PC-3 (cell line): ENCODE results near the gene MON1A. TPM values are rescaled to one million over a fixed set of nuclear protein-coding genes. Genes with fewer than 3 reads are reported as not detected.
A peak's percentile ranks its signal among the peaks of the same experiment; 100 is the strongest.

ENCODE experiments used
- ATAC-seq: fragments of 200-7000 bp; cut with Tn5 transposase; 2 replicates; pipeline ENCODE4 v1.9.1; 2020; ENCODE audit warnings: mild to moderate bottlenecking, moderate library complexity
- BruUV-seq: library from RNA; stranded (reverse); fragments of 400-500 nt; replicated peaks from 2 replicates; lab custom pipeline; 2021; lab: Mats Ljungman, UMichigan
- CTCF ChIA-PET: fragments of 300-600 bp; sonication (Branson Sonifier 250); formaldehyde crosslinking; loops from one replicate; lab custom pipeline; 2022; ENCODE audit warnings: antibody characterized with exemption; lab: Charles Lee
- POLR2A ChIA-PET: fragments of 300-600 bp; sonication (Branson Sonifier 250); formaldehyde crosslinking; loops from one replicate; lab custom pipeline; 2022; ENCODE audit warnings: antibody characterized with exemption; ENCODE audit not compliant: unreplicated experiment; lab: Charles Lee
- DNase-seq: peaks from one replicate; pipeline ENCODE4 v3.0.0-alpha.2; 2015
- H2AFZ ChIP-seq: fragments of 300-600 bp; sonication (generic); 2 replicates; pipeline ENCODE4 v1.6.0; 2016; ENCODE audit warnings: antibody characterized with exemption, low read length
- H3F3A ChIP-seq: fragments of 300-600 bp; sonication (generic); one replicate; pipeline ENCODE4 v1.6.0; 2017; ENCODE audit warnings: antibody characterized with exemption, low read length, control low read depth, mild to moderate bottlenecking; ENCODE audit not compliant: unreplicated experiment
- H3K27ac ChIP-seq: fragments of 300-600 bp; sonication (generic); 2 replicates; pipeline ENCODE4 v1.5.1; 2016; ENCODE audit warnings: mild to moderate bottlenecking, low read length
- H3K27me3 ChIP-seq: fragments of 300-600 bp; sonication (generic); 2 replicates; pipeline ENCODE4 v1.6.1; 2016; ENCODE audit warnings: low read length, mixed read lengths
- H3K36me3 ChIP-seq: fragments of 300-600 bp; sonication (generic); 2 replicates; pipeline ENCODE4 v1.6.1; 2016; ENCODE audit warnings: low read depth, mixed run types, low read length, mixed read lengths
- H3K4me1 ChIP-seq: fragments of 300-600 bp; sonication (generic); 2 replicates; pipeline ENCODE4 v1.5.1; 2016; ENCODE audit warnings: low read length; ENCODE audit not compliant: insufficient read depth
- H3K4me2 ChIP-seq: fragments of 300-600 bp; sonication (generic); 2 replicates; pipeline ENCODE4 v1.6.0; 2016; ENCODE audit warnings: low read length
- H3K4me3 ChIP-seq: fragments of 300-600 bp; sonication (generic); 2 replicates; pipeline ENCODE4 v1.5.1; 2016; ENCODE audit warnings: mild to moderate bottlenecking, low read length, mixed read lengths
- H3K79me2 ChIP-seq: fragments of 300-600 bp; sonication (generic); 2 replicates; pipeline ENCODE4 v1.6.1; 2017; ENCODE audit warnings: low read length, mixed read lengths
- H3K9ac ChIP-seq: fragments of 300-600 bp; sonication (generic); 2 replicates; pipeline ENCODE4 v1.6.0; 2016; ENCODE audit warnings: mild to moderate bottlenecking, low read length
- H3K9me2 ChIP-seq: fragments of 300-600 bp; sonication (generic); replicated peaks from 2 replicates; pipeline ENCODE4 v1.6.1; 2016; ENCODE audit warnings: mixed run types, low read length, mixed read lengths
- H3K9me3 ChIP-seq: fragments of 300-600 bp; sonication (generic); 2 replicates; pipeline ENCODE4 v1.6.1; 2016; ENCODE audit warnings: low read length, mixed read lengths
- H4K20me1 ChIP-seq: fragments of 300-600 bp; sonication (generic); 2 replicates; pipeline ENCODE4 v1.6.1; 2016; ENCODE audit warnings: low read length, mixed read lengths
- EZH2 ChIP-seq: fragments of 300-600 bp; sonication (generic); IDR thresholded peaks from one replicate; pipeline ENCODE4 v1.6.1; 2017; ENCODE audit warnings: antibody characterized with exemption, mild to moderate bottlenecking, low read length; ENCODE audit not compliant: unreplicated experiment
- EZH2phosphoT487 ChIP-seq: fragments of 300-600 bp; sonication (generic); IDR thresholded peaks from 2 replicates; pipeline ENCODE4 v1.6.1; 2018; ENCODE audit warnings: mild to moderate bottlenecking, antibody characterized with exemption, low read length, borderline replicate concordance
- intact Hi-C: fragments of 100-400 bp; cut with micrococcal nuclease; formaldehyde crosslinking; loops from 2 replicates; pipeline ENCODE4 v1.9.0; 2023
- total RNA-seq: library from RNA; depleted of rRNA; stranded (reverse); fragments of >200 nt; gene quantifications from 2 replicates; pipeline ENCODE4 v1.2.3, GENCODE V29; 2014
- TF ChIP-seq, protein P1 (sequence below): fragments of 300-600 bp; sonication (generic); conservative IDR thresholded peaks from 2 replicates; pipeline ENCODE4 v1.5.1; 2017; ENCODE audit warnings: antibody characterized with exemption, low read depth, mild to moderate bottlenecking, low read length

MON1A gene
- total RNA-seq, 1 experiment from 2014 or later, result 20.8 TPM

DNA sequence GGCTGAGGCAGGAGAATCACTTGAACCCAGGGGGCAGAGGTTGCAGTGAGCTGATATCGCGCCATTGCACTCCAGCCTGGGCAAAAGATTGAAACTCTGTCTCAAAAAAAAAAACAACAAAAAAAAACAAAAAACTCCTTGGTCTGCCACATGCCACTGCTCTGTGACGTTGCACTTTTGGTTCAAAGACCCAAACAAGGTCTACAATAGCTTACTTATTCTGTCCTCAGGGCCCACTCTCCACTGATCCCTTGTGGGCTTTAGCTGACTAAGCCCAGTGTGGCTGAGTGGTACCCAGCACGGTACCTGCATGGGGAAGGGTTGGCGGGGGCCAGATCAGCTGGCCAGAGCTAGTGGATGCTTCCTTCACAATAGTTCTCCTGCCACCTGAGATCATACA lies 1.8 kb downstream of the MON1A start:
- Histone ChIP-seq H4K20me1 (no peaks in the 10 kb centered on the region), H3K9me3 (no peaks in the 10 kb centered on the region), H3K4me2 (peak overlapping the region; percentile 93; the same call in 1 of the 2 replicates), H3K79me2 (peaks cover 43% of the 10 kb centered on the region), H2AFZ (no peak overlapping the region), H3K4me1 (peaks cover 40% of the 10 kb centered on the region), H3K9ac (no peak overlapping the region), H3K4me3 (no peak overlapping the region; the same call in 1 of the 2 replicates), H3F3A (no peaks in the 10 kb centered on the region), H3K27ac (no peak overlapping the region), H3K27me3 (no peaks in the 10 kb centered on the region), H3K9me2 (no peaks in the 10 kb centered on the region), H3K36me3 (no peaks in the 10 kb centered on the region)
- DNase-seq, result no peak
- no peak for ATAC-seq
- no TSS peak for BruUV-seq
- ChIA-PET CTCF (interaction anchor here (0.6 kb wide), 1 partner anchor 125 kb away, joined by 9 read pairs; no protein-coding TSS in a partner anchor), POLR2A (no interaction called here)
- TF ChIP-seq EZH2 (no peak), EZH2phosphoT487 (no peak)
- TF ChIP-seq, protein P1, sequence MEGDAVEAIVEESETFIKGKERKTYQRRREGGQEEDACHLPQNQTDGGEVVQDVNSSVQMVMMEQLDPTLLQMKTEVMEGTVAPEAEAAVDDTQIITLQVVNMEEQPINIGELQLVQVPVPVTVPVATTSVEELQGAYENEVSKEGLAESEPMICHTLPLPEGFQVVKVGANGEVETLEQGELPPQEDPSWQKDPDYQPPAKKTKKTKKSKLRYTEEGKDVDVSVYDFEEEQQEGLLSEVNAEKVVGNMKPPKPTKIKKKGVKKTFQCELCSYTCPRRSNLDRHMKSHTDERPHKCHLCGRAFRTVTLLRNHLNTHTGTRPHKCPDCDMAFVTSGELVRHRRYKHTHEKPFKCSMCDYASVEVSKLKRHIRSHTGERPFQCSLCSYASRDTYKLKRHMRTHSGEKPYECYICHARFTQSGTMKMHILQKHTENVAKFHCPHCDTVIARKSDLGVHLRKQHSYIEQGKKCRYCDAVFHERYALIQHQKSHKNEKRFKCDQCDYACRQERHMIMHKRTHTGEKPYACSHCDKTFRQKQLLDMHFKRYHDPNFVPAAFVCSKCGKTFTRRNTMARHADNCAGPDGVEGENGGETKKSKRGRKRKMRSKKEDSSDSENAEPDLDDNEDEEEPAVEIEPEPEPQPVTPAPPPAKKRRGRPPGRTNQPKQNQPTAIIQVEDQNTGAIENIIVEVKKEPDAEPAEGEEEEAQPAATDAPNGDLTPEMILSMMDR, result no peak
- intact Hi-C loops, result loop anchor here (2.0 kb wide), 1 partner anchor 21 kb away; no protein-coding TSS in a partner anchor

DNA sequence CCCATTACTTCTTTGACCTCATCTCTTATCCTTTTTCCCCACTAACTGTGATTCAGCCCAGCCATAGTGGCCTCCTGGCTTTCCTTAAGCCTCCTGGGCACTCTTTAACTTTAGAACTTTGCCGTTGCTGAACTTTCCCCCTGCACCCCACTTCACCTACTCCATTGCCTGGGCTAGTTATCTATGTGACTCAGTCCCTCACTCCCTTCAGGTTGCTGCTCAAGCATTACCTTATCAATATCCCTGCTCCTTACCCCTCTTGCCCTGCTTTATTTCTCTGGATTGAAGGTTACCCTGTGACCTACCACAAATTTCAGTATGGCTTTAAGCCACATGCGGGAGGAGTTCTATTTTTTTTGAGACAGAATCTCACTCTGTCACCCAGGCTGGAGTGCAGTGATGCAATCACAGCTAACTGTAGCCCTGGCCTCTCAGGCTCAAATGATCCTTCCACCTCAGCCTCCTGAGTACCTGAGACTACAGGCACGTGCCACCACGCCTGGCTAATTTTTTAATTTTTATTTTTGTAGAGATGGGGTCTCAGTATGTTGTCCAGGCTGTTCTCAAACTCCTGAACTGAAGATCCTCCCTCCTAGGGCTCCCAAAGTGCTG lies 3.4 kb downstream of the MON1A start:
- Histone ChIP-seq H3K4me2 (no peak overlapping the region), H3K9me3 (no peaks in the 10 kb centered on the region), H3K4me3 (no peak overlapping the region), H3K27me3 (no peaks in the 10 kb centered on the region), H4K20me1 (no peaks in the 10 kb centered on the region), H3K4me1 (peaks cover 40% of the 10 kb centered on the region), H3K79me2 (peaks cover 43% of the 10 kb centered on the region), H3K9me2 (no peaks in the 10 kb centered on the region), H3K9ac (no peak overlapping the region), H3K27ac (no peak overlapping the region), H3F3A (no peaks in the 10 kb centered on the region), H2AFZ (no peak overlapping the region), H3K36me3 (no peaks in the 10 kb centered on the region)
- TF ChIP-seq, protein P1, result no peak
- TF ChIP-seq EZH2phosphoT487 (no peak), EZH2 (no peak)
- ChIA-PET CTCF (no interaction called here), POLR2A (no interaction called here)
- intact Hi-C loops, result no loop called here
- DNase-seq (no peak), ATAC-seq (no peak)
- no TSS peak for BruUV-seq

DNA sequence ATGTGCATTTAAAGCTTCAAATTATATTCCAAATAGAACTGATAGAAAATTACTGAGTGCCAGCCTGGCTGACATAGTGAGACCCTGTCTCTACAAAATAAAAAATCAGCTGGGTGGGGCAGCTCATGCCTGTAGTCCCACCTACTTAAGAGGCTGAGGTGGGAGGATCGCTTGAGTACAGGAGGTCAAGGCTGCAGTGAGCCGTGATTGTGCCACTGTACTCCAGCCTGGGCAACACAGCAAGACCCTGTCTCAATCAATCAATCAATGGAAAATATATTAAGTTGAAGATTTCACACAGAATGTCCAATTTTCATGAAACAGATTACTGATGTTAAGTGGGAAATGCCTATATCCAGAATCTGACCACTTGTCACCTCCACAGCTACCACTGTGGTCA lies 4.1 kb downstream of the MON1A start:
- peaks cover 43% of the 10 kb centered on the region for H3K79me2 ChIP-seq
- TF ChIP-seq, protein P1, result no peak
- no peak for TF ChIP-seq EZH2phosphoT487
- TF ChIP-seq EZH2, result no peak
- no peaks in the 10 kb centered on the region for H3F3A ChIP-seq
- H3K36me3 ChIP-seq, result no peaks in the 10 kb centered on the region
- H3K9ac ChIP-seq, result no peak overlapping the region
- H2AFZ ChIP-seq, result no peak overlapping the region
- intact Hi-C loops, result no loop called here
- H3K27ac ChIP-seq, result no peak overlapping the region
- H3K27me3 ChIP-seq, result no peaks in the 10 kb centered on the region
- H4K20me1 ChIP-seq, result no peaks in the 10 kb centered on the region
- CTCF ChIA-PET, result no interaction called here
- H3K9me3 ChIP-seq, result no peaks in the 10 kb centered on the region
- H3K4me3 ChIP-seq, result no peak overlapping the region
- H3K4me2 ChIP-seq, result no peak overlapping the region
- H3K9me2 ChIP-seq, result no peaks in the 10 kb centered on the region
- no TSS peak for BruUV-seq
- POLR2A ChIA-PET, result interaction anchor here (0.8 kb wide), 1 partner anchor 70 kb away, joined by 3 read pairs; no protein-coding TSS in a partner anchor
- peaks cover 33% of the 10 kb centered on the region for H3K4me1 ChIP-seq
- no peak for DNase-seq
- ATAC-seq, result no peak
